ENCODE results near the gene GSTA2. TPM values are rescaled to one million over a fixed set of nuclear protein-coding genes. Genes with fewer than 3 reads are reported as not detected.
A peak's percentile ranks its signal among the peaks of the same experiment; 100 is the strongest.
"Not testable (repeated sequence)": the region's sequence is repeated elsewhere in the genome, so short reads cannot be mapped to it uniquely, and the experiment has no call there.

GSTA2 gene
- total RNA-seq, 1 experiment from 2014 or later: not detected

- no peak overlapping the region for H2AFZ ChIP-seq
- ChIA-PET POLR2A (ENCODE audit: unreplicated experiment) (no interaction called here), CTCF (no interaction called here)
- no peaks in the 10 kb centered on the region for H3K79me2 ChIP-seq (ENCODE audit: low read depth)
- H3K27me3 ChIP-seq (ENCODE audit: insufficient read depth, low read depth): no peaks in the 10 kb centered on the region
- H3K9me2 ChIP-seq (ENCODE audit: insufficient read depth): no peaks in the 10 kb centered on the region
- H3K4me3 ChIP-seq: no peak overlapping the region
- no peaks in the 10 kb centered on the region for H3F3A ChIP-seq (ENCODE audit: insufficient read depth, low read depth)
- H3K9me3 ChIP-seq (ENCODE audit: insufficient read depth, low read depth): no peaks in the 10 kb centered on the region
- intact Hi-C loops (cut with micrococcal nuclease; ENCODE audit: unreplicated experiment): no loop called here
- DNase-seq: no peak
- no peaks in the 10 kb centered on the region for H3K36me3 ChIP-seq (ENCODE audit: low read depth)
- H3K4me1 ChIP-seq (replicated peaks; ENCODE audit: insufficient read depth): peaks cover 10% of the 10 kb centered on the region; the same call in 1 of the 2 replicates
- no peak overlapping the region for H3K4me2 ChIP-seq
- no peak overlapping the region for H3K27ac ChIP-seq
- TF ChIP-seq CTCF (conservative IDR thresholded peaks at IDR 0.05) (no peak), EZH2 (IDR thresholded peaks at IDR 0.05; ENCODE audit: low read depth) (no peak)
- BruUV-seq (replicated peaks): no TSS peak
- no peaks in the 10 kb centered on the region for H4K20me1 ChIP-seq (ENCODE audit: insufficient read depth)
These were observed 23.1 kb upstream of the GSTA2 start for GRCh38 chr6:52786249-52786956.

GRCh38 chr6:52782696-52783274 lies 19.5 kb upstream of the GSTA2 start:
- H3F3A ChIP-seq (ENCODE audit: insufficient read depth, low read depth); H3K9me3 ChIP-seq (ENCODE audit: insufficient read depth, low read depth); H3K27me3 ChIP-seq (ENCODE audit: insufficient read depth, low read depth); H3K4me2 ChIP-seq; H3K4me3 ChIP-seq; intact Hi-C loops (cut with micrococcal nuclease; ENCODE audit: unreplicated experiment); H3K79me2 ChIP-seq (ENCODE audit: low read depth); H4K20me1 ChIP-seq (ENCODE audit: insufficient read depth); H3K36me3 ChIP-seq (ENCODE audit: low read depth); H3K27ac ChIP-seq; H3K9me2 ChIP-seq (ENCODE audit: insufficient read depth); CTCF ChIA-PET; H2AFZ ChIP-seq; BruUV-seq (replicated peaks); POLR2A ChIA-PET (ENCODE audit: unreplicated experiment): not testable (repeated sequence)
- H3K4me1 ChIP-seq (replicated peaks; ENCODE audit: insufficient read depth): peaks cover 10% of the 10 kb centered on the region; the same call in 1 of the 2 replicates
- DNase-seq: peak in 1 of 2 experiments; percentile 43

GRCh38 chr6:52782209-52782608 lies 18.9 kb upstream of the GSTA2 start:
- H3K36me3 ChIP-seq (ENCODE audit: low read depth); CTCF ChIA-PET; DNase-seq; BruUV-seq (replicated peaks); H3K9me2 ChIP-seq (ENCODE audit: insufficient read depth); H3K9me3 ChIP-seq (ENCODE audit: insufficient read depth, low read depth); H3K4me3 ChIP-seq; H4K20me1 ChIP-seq (ENCODE audit: insufficient read depth); H3K4me2 ChIP-seq; H3K79me2 ChIP-seq (ENCODE audit: low read depth); H3K27me3 ChIP-seq (ENCODE audit: insufficient read depth, low read depth); H2AFZ ChIP-seq; H3F3A ChIP-seq (ENCODE audit: insufficient read depth, low read depth); POLR2A ChIA-PET (ENCODE audit: unreplicated experiment); intact Hi-C loops (cut with micrococcal nuclease; ENCODE audit: unreplicated experiment); H3K27ac ChIP-seq: not testable (repeated sequence)
- peaks cover 10% of the 10 kb centered on the region; the same call in 1 of the 2 replicates for H3K4me1 ChIP-seq (replicated peaks; ENCODE audit: insufficient read depth)

GRCh38 chr6:52779237-52779636 lies 16.0 kb upstream of the GSTA2 start:
- peaks cover 10% of the 10 kb centered on the region; the same call in 1 of the 2 replicates for H3K4me1 ChIP-seq (replicated peaks; ENCODE audit: insufficient read depth)
- BruUV-seq (replicated peaks): no TSS peak
- CTCF ChIA-PET: no interaction called here
- no peak for DNase-seq
- no peaks in the 10 kb centered on the region for H3K27me3 ChIP-seq (ENCODE audit: insufficient read depth, low read depth)
- no peak overlapping the region for H3K4me2 ChIP-seq
- intact Hi-C loops (cut with micrococcal nuclease; ENCODE audit: unreplicated experiment): no loop called here
- no peak overlapping the region for H3K4me3 ChIP-seq
- no peaks in the 10 kb centered on the region for H3F3A ChIP-seq (ENCODE audit: insufficient read depth, low read depth)
- no peaks in the 10 kb centered on the region for H3K9me2 ChIP-seq (ENCODE audit: insufficient read depth)
- no peaks in the 10 kb centered on the region for H4K20me1 ChIP-seq (ENCODE audit: insufficient read depth)
- H3K9me3 ChIP-seq (ENCODE audit: insufficient read depth, low read depth): no peaks in the 10 kb centered on the region
- POLR2A ChIA-PET (ENCODE audit: unreplicated experiment): interaction anchor here (0.6 kb wide), 1 partner anchor 40 kb away, joined by 3 read pairs; no protein-coding TSS in a partner anchor
- no peaks in the 10 kb centered on the region for H3K79me2 ChIP-seq (ENCODE audit: low read depth)
- TF ChIP-seq CTCF (conservative IDR thresholded peaks at IDR 0.05) (no peak), EZH2 (IDR thresholded peaks at IDR 0.05; ENCODE audit: low read depth) (no peak)
- no peaks in the 10 kb centered on the region for H3K36me3 ChIP-seq (ENCODE audit: low read depth)
- no peak overlapping the region for H3K27ac ChIP-seq
- no peak overlapping the region for H2AFZ ChIP-seq

- H3K4me3 ChIP-seq; H3K4me1 ChIP-seq (replicated peaks; ENCODE audit: insufficient read depth); H3K79me2 ChIP-seq (ENCODE audit: low read depth); intact Hi-C loops (cut with micrococcal nuclease; ENCODE audit: unreplicated experiment); H3K9me3 ChIP-seq (ENCODE audit: insufficient read depth, low read depth); H3K4me2 ChIP-seq; H3K27me3 ChIP-seq (ENCODE audit: insufficient read depth, low read depth); POLR2A ChIA-PET (ENCODE audit: unreplicated experiment); H4K20me1 ChIP-seq (ENCODE audit: insufficient read depth); H3K27ac ChIP-seq; H3K9me2 ChIP-seq (ENCODE audit: insufficient read depth); H2AFZ ChIP-seq; DNase-seq; H3K36me3 ChIP-seq (ENCODE audit: low read depth); BruUV-seq (replicated peaks); H3F3A ChIP-seq (ENCODE audit: insufficient read depth, low read depth); CTCF ChIA-PET: not testable (repeated sequence)
These were observed 13.6 kb upstream of the GSTA2 start for GRCh38 chr6:52776711-52777351.

Measured in PC-9 (cell line).